SK-N-SH (cell line): ENCODE data around the gene THTPA. TPM values are rescaled to one million over a fixed set of nuclear protein-coding genes. Genes with fewer than 3 reads are reported as not detected.

ENCODE experiments used
- CTCF ChIA-PET: fragments of 300-600, 350-600 bp; formaldehyde crosslinking; extraction: SDS; loops from one replicate; lab custom pipeline; 2021; lab: Yijun Ruan, JAX
- POLR2A ChIA-PET: fragments of 350-600 bp; sonication (Branson Sonifier 250); formaldehyde crosslinking; extraction: SDS; loops from one replicate; lab custom pipeline; 2020; ENCODE audit warnings: antibody characterized with exemption, inconsistent platforms; lab: Yijun Ruan, JAX
- DNase-seq: peaks from one replicate; pipeline ENCODE4 v3.0.0; 2012
- H2AFZ ChIP-seq: fragments of 200-600 bp; sonication (generic); 2 replicates; pipeline ENCODE4 v1.8.1; 2016; ENCODE audit warnings: antibody characterized with exemption, mild to moderate bottlenecking, low read depth
- H3F3A ChIP-seq: fragments of 200-600 bp; sonication (generic); replicated peaks from 2 replicates; pipeline ENCODE3; 2016; ENCODE audit warnings: antibody characterized with exemption, mild to moderate bottlenecking; ENCODE audit not compliant: insufficient read depth
- H3K27ac ChIP-seq, 2 experiments: fragments of 200-500 bp in 1 of 2; fragments of 200-600 bp in 1 of 2; sonication (Bioruptor generic) in 1 of 2; sonication (generic), shearing (Covaris generic) in 1 of 2; 2 replicates each; pipeline versions ENCODE4 v1.5.1 to v1.6.1; 2014 to 2016; ENCODE audit warnings: low read depth in 2 of 2, inconsistent platforms in 1 of 2, low read length in 1 of 2, mild to moderate bottlenecking in 1 of 2, mixed read lengths in 1 of 2
- H3K27me3 ChIP-seq: fragments of 200-600 bp; sonication (generic), shearing (Covaris generic); 2 replicates; pipeline ENCODE4 v1.6.1; 2016; ENCODE audit warnings: mixed run types; ENCODE audit not compliant: insufficient read depth
- H3K36me3 ChIP-seq, 2 experiments: fragments of 200-500 bp in 1 of 2; fragments of 200-600 bp in 1 of 2; sonication (Bioruptor generic) in 1 of 2; sonication (generic) in 1 of 2; replicated peaks in 1 of 2; 2 replicates each; pipeline versions ENCODE3 to v1.5.1; 2014 to 2016; ENCODE audit warnings: low read length in 1 of 2, mild to moderate bottlenecking in 1 of 2; ENCODE audit not compliant: insufficient read depth in 2 of 2, control insufficient read depth in 1 of 2
- H3K4me1 ChIP-seq, 2 experiments: fragments of 200-500 bp in 1 of 2; fragments of 200-600 bp in 1 of 2; sonication (Bioruptor generic) in 1 of 2; sonication (generic), shearing (Covaris generic) in 1 of 2; 2 replicates each; pipeline versions ENCODE4 v1.5.1 to v1.6.1; 2014 to 2016; ENCODE audit warnings: low read depth in 1 of 2, low read length in 1 of 2, mixed run types in 1 of 2; ENCODE audit not compliant: insufficient read depth in 2 of 2, control insufficient read depth in 1 of 2
- H3K4me2 ChIP-seq: fragments of 200-600 bp; sonication (generic), shearing (Covaris generic); 2 replicates; pipeline ENCODE4 v1.6.1; 2017; ENCODE audit warnings: mixed run types
- H3K4me3 ChIP-seq, 2 experiments: fragments of 200-500 bp in 1 of 2; fragments of 200-600 bp in 1 of 2; sonication (Bioruptor generic) in 1 of 2; sonication (generic), shearing (Covaris generic) in 1 of 2; 2 replicates each; pipeline versions ENCODE4 v1.5.1 to v1.8.1; 2014 to 2016; ENCODE audit warnings: low read depth in 2 of 2, inconsistent platforms in 1 of 2, low read length in 1 of 2, mild to moderate bottlenecking in 1 of 2, mixed read lengths in 1 of 2, moderate library complexity in 1 of 2
- H3K79me2 ChIP-seq: fragments of 200-600 bp; sonication (generic); 2 replicates; pipeline ENCODE4 v1.8.1; 2017; ENCODE audit warnings: mild to moderate bottlenecking; ENCODE audit not compliant: insufficient read depth
- H3K9ac ChIP-seq: fragments of 200-600 bp; sonication (generic); 2 replicates; pipeline ENCODE4 v1.6.1; 2017; ENCODE audit warnings: mixed run types
- H3K9me2 ChIP-seq: fragments of 200-600 bp; sonication (generic); 2 replicates; pipeline ENCODE4 v1.6.1; 2017; ENCODE audit warnings: mixed run types
- H3K9me3 ChIP-seq: fragments of 200-600 bp; sonication (generic); 2 replicates; pipeline ENCODE4 v1.6.1; 2017; ENCODE audit warnings: mixed run types, mild to moderate bottlenecking, moderate library complexity
- H4K20me1 ChIP-seq: fragments of 200-600 bp; sonication (generic); 2 replicates; pipeline ENCODE4 v1.6.1; 2017; ENCODE audit warnings: mild to moderate bottlenecking, mixed run types; ENCODE audit not compliant: insufficient read depth
- CHD2 ChIP-seq: fragments of 150-350 bp; IDR thresholded peaks from 2 replicates; pipeline ENCODE4 v1.6.1; 2018; ENCODE audit warnings: low read length; ENCODE audit not compliant: partially characterized antibody
- EP300 ChIP-seq, 2 experiments: IDR thresholded peaks; 2 replicates each; pipeline versions ENCODE4 v1.4.0 to v1.6.1; 2012; ENCODE audit warnings: borderline replicate concordance in 1 of 2, low read depth in 1 of 2, low read length in 1 of 2
- MAX ChIP-seq: IDR thresholded peaks from 2 replicates; pipeline ENCODE4 v1.4.0; 2012; ENCODE audit warnings: low read depth
- MXI1 ChIP-seq: IDR thresholded peaks from 2 replicates; pipeline ENCODE4 v1.6.1; 2012; ENCODE audit warnings: mild to moderate bottlenecking, low read depth, low read length, improper control_type of control experiment
- NRF1 ChIP-seq: IDR thresholded peaks from 2 replicates; pipeline ENCODE4 v1.6.1; 2012; ENCODE audit warnings: low read depth, mild to moderate bottlenecking, low read length
- SIN3A ChIP-seq: IDR thresholded peaks from 2 replicates; pipeline ENCODE4 v1.6.1; 2012; ENCODE audit warnings: low read depth, mild to moderate bottlenecking, low read length, moderate library complexity, borderline replicate concordance
- TCF12 ChIP-seq: IDR thresholded peaks from 2 replicates; pipeline ENCODE4 v1.4.0; 2012
- USF1 ChIP-seq: IDR thresholded peaks from 2 replicates; pipeline ENCODE4 v1.4.0; 2012; ENCODE audit warnings: low read depth, borderline replicate concordance
- USF2 ChIP-seq: fragments of 150-350 bp; IDR thresholded peaks from 2 replicates; pipeline ENCODE4 v1.6.1; 2017; ENCODE audit warnings: antibody characterized with exemption, low read length, low read depth, borderline replicate concordance
- WGBS: methylation state at CpG from one replicate; pipeline ENCODE4 v1.1.6; 2017; ENCODE audit warnings: low lambda C conversion rate; 5-methylcytosine and 5-hydroxymethylcytosine counted together
- polyA plus RNA-seq, 3 experiments: library from polyadenylated mRNA; depleted of rRNA; stranded (reverse); fragments of >200 nt; gene quantifications; 2 replicates each; pipeline ENCODE4 v1.2.3, GENCODE V29; 2012

Gene THTPA
- polyA plus RNA-seq, 1 of the 3 experiments (the other 2 are of a cell fraction), result 16.3 TPM

GRCh38 chr14:23573384-23574015 lies 17.4 kb downstream of the THTPA start:
- no peaks in the 10 kb centered on the region for H3K36me3 ChIP-seq
- 76% methylated on average over 2 of the region's 5 CpGs for WGBS
- ChIA-PET CTCF (interaction anchor here (1.6 to 7.9 kb wide), 2 partner anchors 10 to 15 kb away, joined by 8 to 67 read pairs; partner anchors contain the start of gene THTPA), POLR2A (no interaction called here)
- H3K27ac ChIP-seq, result no peak overlapping the region
- no peaks in the 10 kb centered on the region for H3K9me2 ChIP-seq
- peak; percentile 3 for DNase-seq
- H2AFZ ChIP-seq, result no peak overlapping the region
- no peaks in the 10 kb centered on the region for H3K9me3 ChIP-seq
- H3K4me3 ChIP-seq, result no peak overlapping the region
- no peaks in the 10 kb centered on the region for H3K27me3 ChIP-seq
- TF ChIP-seq USF2, result no peak
- no peak for TF ChIP-seq EP300 (IDR thresholded peaks at IDR 0.05; ENCODE audit: borderline replicate concordance in 1 of 2, low read depth in 1 of 2, low read length in 1 of 2)
- no peak for TF ChIP-seq TCF12
- TF ChIP-seq USF1, result no peak
- TF ChIP-seq SIN3A, result no peak
- no peak overlapping the region for H3K4me2 ChIP-seq
- no peaks in the 10 kb centered on the region for H3K79me2 ChIP-seq
- peaks cover 8% of the 10 kb centered on the region for H3F3A ChIP-seq
- peaks cover 0 to 32% of the 10 kb centered on the region in 2 experiments; a peak in 1 of 4 replicates for H3K4me1 ChIP-seq
- no peaks in the 10 kb centered on the region for H4K20me1 ChIP-seq
- no peak overlapping the region for H3K9ac ChIP-seq

- H3K9me3 ChIP-seq, result no peaks in the 10 kb centered on the region
- H3K9ac ChIP-seq, result peak overlapping the region; percentile 47; the same call in 1 of the 2 replicates
- H3F3A ChIP-seq, result no peaks in the 10 kb centered on the region
- H3K4me3 ChIP-seq, result peak overlapping the region; percentile 61 to 66; a peak in 3 of 4 replicates
- no peaks in the 10 kb centered on the region for H3K36me3 ChIP-seq
- H2AFZ ChIP-seq, result peak overlapping the region; percentile 35; the same call in 1 of the 2 replicates
- peak; percentile 75; the same call in 1 of the 2 replicates for TF ChIP-seq MXI1
- no peak for TF ChIP-seq CHD2
- TF ChIP-seq MAX, result peak; percentile 34; the same call in 1 of the 2 replicates
- TF ChIP-seq NRF1, result no peak
- H3K79me2 ChIP-seq, result no peaks in the 10 kb centered on the region
- H3K4me1 ChIP-seq, result peaks cover 0 to 22% of the 10 kb centered on the region in 2 experiments; a peak in 1 of 4 replicates
- 45% methylated on average over 26 of the region's 67 CpGs for WGBS
- H3K9me2 ChIP-seq, result no peaks in the 10 kb centered on the region
- H3K4me2 ChIP-seq, result peak overlapping the region; percentile 82
- DNase-seq, result peak; percentile 92
- no peaks in the 10 kb centered on the region for H4K20me1 ChIP-seq
- H3K27me3 ChIP-seq, result no peaks in the 10 kb centered on the region
- ChIA-PET POLR2A (no interaction called here), CTCF (interaction anchor here (1.1 to 4.3 kb wide), 2 partner anchors 12 to 18 kb away, joined by 3 to 19 read pairs; no protein-coding TSS in a partner anchor)
- peak overlapping the region in 1 of 2 experiments; percentile 94; a peak in 2 of 4 replicates for H3K27ac ChIP-seq
Observed at GRCh38 chr14:23577004-23577681, 21.1 kb downstream of the THTPA start.
